HG02981 (cell line): Measurements from ENCODE around the gene PTGR1.
"Not testable (repeated sequence)": the region's sequence is repeated elsewhere in the genome, so short reads cannot be mapped to it uniquely, and the experiment has no call there.

Source experiments
- ATAC-seq: cut with Tn5 transposase; IDR thresholded peaks from one replicate; pipeline ENCODE4 v1.9.1; 2021; ENCODE audit warnings: mild to moderate bottlenecking, moderate library complexity; ENCODE audit not compliant: unreplicated experiment

The PTGR1 gene

GRCh38 chr9:111615928-111616327, 16.5 kb upstream of the PTGR1 start:
- no peak for ATAC-seq

DNA sequence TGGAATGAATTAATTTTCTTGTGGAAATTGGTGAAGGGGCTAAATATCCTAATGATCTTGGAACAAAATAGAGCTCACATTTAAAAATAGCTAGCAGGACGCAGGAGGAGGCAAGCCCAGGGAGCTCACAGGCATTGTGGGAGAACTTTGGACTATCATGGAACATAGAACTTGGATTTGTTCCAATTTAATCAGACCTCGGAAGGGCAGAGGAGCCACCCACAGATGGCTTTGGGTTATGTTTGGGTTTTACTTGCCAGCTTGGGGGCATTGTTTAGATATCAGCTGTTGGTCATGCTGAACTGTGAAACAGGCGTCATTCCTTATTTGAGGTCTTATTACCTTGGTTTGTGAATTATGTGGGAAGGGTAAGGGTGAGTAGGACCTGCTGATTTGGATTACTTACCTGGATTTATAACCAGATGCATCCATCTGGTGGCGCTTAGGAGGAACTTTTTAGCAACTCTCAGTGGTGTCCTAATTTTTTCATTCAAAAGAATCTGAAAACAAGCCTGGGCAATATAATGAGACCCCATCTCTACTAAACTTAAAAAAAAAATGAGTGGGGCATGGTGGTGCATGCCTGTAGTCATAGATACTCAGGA, 14.1 kb upstream of the PTGR1 start:
- ATAC-seq, result no peak

- ATAC-seq, result no peak
Measured at GRCh38 chr9:111610845-111611244, 11.4 kb upstream of the PTGR1 start.

GRCh38 chr9:111610149-111610548, 10.7 kb upstream of the PTGR1 start:
- ATAC-seq, result no peak

- ATAC-seq, result no peak
Measured at GRCh38 chr9:111605041-111605559, 5.7 kb upstream of the PTGR1 start.

DNA sequence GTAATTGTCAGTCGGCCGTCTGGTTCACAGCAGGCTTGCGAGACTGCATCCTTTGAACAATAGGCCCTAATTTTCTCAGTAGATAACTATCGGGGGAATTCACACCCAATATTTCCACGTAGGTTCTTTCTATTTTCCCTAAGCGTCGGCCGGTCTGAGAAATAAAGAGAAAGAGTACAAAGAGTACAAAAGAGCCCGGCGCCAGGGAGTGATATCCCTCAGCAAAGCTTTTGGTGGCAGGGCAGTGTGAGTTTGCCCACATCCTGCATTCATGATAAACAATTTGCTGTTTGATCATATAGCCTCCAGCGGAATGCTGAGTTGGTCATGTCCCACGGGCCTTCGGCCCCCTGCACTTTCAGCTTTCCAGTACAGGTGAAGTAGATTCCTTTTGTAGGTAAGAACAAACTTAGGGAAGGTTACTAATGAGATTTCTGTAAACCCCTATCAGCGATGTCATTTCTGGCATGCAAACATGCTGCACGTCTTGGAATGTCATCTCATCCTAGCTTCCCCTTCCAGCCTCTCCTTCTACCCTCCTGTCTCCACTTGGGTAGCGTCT, 4.7 kb upstream of the PTGR1 start:
- no peak for ATAC-seq

DNA sequence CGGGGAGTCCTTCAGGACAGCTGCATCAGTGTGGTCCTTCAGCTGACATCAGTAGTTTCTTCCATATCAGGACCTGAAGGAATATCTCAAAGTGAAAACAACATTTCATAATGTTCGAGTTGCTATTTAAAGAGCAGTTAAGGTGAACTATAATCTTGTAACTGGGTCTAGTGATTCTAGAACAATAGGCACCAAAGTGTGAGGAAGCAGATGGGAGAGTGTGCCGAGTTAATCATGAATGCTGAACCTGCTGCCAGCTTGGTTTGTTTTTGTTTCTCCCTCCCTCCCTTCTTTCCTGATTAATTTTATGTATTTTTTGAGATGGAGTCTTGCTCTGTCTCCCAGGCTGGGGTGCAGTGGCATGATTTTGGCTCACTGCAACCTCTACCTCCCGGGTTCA, 3.6 kb upstream of the PTGR1 start:
- ATAC-seq, result no peak

DNA sequence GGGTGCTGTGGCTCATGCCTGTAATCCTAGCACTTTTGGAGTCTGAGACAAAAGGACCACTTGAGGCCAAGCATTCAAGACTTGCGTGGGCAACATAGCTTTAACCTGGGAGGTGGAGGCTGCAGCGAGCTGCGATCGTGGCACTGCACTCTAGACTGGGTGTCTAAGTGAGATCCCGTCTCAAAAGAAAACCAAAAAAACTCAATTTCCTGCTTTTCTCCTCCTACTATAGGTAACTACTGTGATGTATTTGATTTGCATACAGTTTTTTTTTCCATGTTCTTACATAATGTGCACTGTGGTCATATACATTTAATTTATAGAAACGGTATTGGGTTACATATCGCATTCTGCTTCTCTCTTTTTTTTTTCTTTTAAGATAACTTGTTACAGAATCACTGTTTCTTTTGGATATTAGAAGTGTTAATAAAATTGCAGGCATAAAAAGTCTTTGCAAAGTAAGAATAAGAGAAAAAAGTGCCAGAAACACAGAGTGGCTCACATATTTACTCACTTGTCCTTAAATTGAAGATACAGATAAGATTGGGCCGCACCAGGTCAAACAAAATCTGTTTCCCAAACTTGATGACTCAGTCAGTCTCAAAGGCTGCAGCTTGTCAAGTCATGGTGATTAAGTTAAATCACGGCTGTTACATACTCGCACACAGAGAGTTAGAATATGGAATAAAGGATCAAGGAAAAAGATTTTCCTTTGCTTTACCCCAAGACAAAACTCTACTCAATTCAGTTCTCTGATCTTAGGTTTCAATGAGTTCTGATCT, 2.0 kb upstream of the PTGR1 start:
- ATAC-seq, result no peak

DNA sequence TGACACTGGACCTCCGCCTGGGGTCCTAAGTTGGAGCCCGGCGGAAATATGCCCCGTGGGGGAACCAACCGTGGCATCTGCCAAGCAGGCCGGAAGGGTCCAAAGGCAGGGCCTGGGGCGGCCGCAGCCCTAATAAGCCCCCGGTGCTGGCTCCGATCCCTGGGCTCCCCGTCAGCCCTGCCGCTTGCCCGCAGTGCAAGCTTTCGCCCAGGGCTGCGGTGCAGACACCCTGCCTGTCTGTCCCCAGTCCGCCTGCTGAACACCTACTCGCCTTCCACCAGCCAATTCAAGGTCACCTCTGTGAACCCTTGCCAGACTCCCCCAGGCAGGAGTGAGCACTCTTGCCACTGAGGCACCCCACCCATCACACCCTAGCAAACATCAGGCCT, 502 bp upstream of the PTGR1 start:
- ATAC-seq, result no peak

- ATAC-seq, result no peak
Measured at GRCh38 chr9:111598733-111599091, 735 bp downstream of the PTGR1 start.

- no peak for ATAC-seq
Measured at GRCh38 chr9:111597852-111598732, 1.4 kb downstream of the PTGR1 start.

- no peak for ATAC-seq
Measured at GRCh38 chr9:111588846-111589245, 10.6 kb downstream of the PTGR1 start.

DNA sequence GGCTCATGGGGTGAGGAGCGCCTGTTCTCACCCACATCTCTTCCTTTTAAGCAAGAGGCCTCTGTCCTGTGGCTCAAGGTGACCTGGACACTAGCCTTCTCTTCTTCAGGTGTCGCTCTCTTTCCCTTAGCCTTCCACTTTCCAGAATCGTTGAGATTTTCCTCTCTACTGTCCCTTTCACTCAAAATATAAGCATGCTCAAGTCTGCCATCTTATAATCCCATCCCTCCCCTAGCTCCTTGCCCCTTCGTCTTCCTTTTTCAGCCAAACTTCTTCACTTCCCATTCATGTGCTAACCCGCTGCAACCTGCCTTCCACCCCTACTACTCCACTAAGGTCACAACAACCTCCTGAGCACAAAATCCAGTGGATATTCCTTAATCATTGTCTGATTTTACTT, 13.1 kb downstream of the PTGR1 start:
- no peak for ATAC-seq

GRCh38 chr9:111582888-111583287, 16.6 kb downstream of the PTGR1 start:
- ATAC-seq, result no peak

- no peak for ATAC-seq
Measured at GRCh38 chr9:111572950-111573604, 26.4 kb downstream of the PTGR1 start.

DNA sequence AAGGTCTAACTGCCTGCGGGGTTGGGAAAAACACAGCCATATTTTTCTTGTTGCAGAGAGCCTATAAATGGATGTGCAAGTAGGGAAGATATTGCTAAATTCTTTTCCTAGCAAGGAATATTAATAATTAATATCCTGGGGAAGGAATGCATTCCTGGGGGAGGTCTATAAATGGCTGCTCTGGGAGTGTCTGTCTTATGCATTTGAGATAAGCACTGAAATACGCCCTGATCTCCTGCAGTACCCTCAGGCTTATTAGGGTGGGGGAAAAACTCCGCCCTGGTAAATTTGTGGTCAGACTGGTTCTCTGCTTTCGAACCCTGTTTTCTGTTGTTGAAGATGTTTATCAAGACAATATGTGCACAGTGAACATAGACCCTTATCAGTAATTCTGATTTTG, 31.3 kb downstream of the PTGR1 start:
- not testable (repeated sequence) for ATAC-seq

DNA sequence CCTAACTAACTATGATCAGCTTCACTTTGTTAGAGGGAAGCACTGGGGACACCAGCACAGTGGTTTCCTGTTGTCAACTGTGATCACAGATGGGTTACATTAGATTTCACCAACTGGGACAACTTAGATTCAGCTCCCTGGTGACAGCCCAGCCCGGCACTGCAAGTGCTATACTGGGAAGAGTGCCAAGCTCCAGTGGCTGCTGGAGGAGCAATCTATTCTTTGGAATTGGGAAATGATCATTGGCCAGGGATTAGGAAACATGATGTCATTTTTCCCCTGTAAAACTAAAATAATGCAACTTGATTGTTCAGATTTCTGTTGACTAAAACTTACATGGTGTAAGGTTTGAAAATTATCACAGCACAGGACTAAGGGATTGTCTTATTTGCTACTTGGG, 33.2 kb downstream of the PTGR1 start:
- ATAC-seq, result no peak

- ATAC-seq, result no peak
Measured at GRCh38 chr9:111561165-111561719, 38.2 kb downstream of the PTGR1 start.

DNA sequence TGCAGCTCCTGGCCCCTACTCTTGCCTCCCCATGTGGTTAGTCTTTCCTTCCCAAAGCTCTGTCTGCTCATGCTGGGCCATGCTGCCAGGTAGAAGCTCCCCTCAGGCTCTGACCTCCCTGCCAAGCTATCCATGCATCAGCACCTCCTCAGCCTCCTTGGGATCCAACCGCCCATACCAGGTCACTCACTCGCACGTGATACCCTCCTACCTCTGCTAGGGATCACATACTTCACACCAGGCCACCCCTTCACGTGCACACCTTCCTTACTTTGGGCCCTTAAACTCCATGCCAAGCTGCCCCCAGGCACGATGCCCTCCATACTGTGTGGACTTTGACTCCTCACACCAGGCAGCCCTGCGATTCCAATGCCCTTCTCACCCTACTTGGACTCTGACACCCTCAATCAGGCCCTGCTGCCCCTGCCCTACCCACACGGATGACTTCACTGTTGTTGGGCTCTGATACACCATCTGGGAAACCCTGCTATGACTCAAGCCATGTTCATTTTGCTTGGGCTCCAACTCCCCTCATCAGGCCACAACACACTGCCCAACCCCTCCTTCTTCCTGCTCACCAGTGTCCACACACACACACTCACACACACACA, 40.3 kb downstream of the PTGR1 start:
- ATAC-seq, result no peak

DNA sequence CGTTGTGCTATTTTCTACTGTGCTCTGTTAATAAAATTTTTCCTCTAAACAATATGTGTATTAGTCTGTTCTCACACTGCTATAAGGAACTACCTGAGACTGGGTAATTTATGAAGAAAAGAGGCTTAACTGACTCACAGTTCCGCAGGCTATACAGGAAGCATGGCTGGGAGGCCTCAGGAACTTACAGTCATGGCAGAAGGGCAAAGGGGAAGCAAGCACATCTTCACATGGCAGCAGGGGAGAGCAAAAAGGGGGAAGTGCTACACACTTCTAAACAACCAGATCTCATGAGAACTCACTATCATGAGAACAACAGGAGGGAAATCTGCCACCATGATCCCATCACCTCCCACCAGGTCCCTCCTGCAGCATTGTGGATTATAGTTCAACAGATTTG, 44.0 kb downstream of the PTGR1 start:
- not testable (repeated sequence) for ATAC-seq
